Measurements from ENCODE around the gene SCART1.
"Not testable (repeated sequence)": the region's sequence is repeated elsewhere in the genome, so short reads cannot be mapped to it uniquely, and the experiment has no call there.

SCART1 gene

DNA sequence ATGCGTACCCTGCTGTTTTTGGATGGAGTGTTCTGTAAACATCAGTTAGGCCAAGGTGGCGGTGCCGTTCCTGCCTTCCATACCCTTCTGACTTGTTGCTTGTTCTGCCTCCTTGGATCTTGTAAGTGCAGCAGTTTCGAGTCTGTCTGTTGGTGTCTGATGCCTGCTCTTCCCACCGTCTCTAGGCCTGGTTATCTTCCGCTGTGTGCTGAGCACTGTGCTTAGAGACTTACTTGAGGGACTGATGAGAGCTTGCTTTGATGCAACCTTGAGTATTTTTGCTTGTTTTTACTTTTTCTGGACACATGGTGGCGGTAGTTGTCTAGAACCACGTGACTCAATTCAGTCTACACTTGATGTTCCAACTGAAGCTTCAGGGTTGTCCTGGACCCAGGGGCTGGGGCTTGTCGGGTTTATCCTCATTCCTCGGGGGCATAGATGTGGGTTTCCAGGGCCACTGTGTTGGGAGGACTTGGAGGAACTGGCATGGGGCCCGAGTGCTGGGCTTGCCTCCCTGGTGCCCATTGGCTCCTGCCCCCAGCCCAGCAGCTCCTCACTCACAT is 15.0 kb upstream of the SCART1 start:
- no peak for DNase-seq

DNA sequence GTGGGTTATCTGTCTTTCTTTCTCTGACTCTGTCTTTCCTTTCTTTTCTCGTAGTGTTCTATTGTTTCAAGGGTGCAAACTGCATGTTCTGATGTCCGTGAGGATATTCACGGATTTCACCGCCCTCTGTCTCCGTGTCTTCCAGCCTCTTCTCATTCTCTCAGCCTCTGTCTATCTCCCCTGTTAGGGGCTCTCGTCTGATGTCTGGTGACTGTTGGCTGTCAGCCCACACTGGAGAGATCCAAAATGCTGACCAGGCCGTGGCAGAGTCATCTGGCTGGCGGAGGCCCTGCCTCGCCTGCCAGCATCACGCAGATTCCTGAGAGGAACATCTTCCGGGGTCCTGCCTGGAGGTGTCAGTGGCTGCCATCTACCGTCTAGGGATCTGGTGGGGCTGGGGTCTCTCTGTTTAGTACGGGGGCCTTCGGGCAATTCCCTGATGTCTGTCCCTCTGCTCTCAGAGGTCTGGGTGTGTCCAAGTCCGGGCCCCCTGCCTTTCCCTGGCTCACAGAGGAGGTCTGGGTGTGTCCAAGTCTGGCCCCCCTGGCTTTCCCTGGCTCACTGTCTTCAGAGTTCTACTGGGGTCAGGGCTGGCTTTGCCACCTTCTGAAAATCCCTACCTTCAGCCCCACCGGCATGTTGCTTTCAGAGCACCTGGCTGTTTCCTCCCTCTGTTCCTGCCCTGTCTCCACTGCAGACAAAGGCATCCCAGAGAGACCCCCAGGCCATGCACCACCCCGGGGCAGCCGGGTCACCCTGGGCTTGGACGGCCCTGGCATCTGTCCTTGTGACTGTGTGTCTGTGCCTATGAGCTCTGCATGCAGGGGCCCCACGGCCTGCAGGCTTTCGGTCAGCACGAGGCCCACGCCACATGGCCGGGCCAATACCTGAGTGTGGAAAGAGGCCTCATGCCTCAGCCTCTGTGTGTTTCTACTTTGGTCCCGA is 14.0 kb upstream of the SCART1 start:
- no peak for DNase-seq

DNA sequence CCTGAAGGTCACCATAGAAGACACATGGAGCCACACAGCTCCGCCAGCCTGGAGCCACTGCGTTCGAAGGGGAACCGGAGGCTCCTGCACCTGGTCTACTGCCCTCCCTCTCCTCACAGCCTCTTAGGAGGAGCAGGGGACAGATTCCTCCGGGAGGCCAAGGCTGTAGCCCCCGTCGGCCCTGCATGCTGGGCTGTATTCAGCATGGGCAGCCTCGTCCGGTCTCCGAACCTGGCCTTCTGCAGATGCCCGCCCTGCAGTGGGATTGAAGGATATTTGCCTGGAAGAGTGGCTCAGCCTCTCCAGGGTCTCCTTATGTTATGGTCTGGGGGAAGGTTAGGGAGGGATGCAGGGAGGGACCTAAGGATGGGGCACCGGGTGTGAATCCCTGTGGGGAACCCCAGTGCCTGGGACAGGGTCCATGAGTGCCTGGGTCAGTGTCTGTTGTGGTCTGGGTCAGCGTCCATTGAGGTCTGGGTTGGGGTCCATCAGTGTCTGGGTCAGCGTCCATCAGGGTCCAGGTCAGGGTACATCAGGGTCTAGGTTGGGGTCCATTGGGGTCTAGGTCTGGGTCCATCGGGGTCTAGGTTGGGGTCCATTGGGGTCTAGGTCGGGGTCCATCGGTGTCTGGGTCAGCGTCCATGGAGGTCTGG is 13.0 kb upstream of the SCART1 start:
- DNase-seq: no peak

DNA sequence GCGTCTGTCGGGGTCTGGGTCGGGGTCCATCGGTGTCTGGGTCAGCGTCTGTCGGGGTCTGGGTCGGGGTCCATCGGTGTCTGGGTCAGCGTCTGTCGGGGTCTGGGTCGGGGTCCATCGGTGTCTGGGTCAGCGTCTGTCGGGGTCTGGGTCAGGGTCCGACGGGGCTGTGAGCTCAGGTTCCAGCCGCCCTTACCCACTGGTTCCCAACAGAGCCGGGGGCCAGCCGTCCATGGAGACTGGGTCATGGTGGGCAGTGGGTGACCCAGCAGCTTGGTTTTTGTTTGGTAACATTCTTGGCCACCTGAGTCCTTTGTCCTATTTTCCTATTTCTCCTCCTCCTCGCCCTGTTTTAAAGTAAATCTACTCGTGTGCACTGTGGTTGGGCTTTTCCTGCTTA is 12.4 kb upstream of the SCART1 start:
- not testable (repeated sequence) for DNase-seq

DNA sequence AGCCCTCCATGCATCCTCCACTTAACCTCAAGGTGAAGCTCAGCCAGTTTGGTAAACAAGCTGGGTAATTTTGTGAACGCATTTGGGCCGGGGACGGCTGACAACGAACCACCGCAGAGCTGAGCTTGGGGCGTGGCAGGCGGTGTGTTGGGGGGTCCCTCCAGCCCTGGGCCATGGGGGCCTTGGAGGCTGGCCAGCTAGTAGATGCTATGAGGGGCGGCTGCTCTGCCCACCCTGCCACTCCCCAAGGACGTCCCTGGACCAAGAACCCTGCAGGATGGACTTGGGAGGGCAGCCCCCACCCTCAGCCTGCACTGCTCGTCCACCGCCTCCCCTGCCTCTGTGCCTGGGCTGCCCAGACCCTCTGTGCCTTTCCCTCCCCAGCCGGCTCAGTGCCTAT is 12.0 kb upstream of the SCART1 start:
- DNase-seq: no peak

DNA sequence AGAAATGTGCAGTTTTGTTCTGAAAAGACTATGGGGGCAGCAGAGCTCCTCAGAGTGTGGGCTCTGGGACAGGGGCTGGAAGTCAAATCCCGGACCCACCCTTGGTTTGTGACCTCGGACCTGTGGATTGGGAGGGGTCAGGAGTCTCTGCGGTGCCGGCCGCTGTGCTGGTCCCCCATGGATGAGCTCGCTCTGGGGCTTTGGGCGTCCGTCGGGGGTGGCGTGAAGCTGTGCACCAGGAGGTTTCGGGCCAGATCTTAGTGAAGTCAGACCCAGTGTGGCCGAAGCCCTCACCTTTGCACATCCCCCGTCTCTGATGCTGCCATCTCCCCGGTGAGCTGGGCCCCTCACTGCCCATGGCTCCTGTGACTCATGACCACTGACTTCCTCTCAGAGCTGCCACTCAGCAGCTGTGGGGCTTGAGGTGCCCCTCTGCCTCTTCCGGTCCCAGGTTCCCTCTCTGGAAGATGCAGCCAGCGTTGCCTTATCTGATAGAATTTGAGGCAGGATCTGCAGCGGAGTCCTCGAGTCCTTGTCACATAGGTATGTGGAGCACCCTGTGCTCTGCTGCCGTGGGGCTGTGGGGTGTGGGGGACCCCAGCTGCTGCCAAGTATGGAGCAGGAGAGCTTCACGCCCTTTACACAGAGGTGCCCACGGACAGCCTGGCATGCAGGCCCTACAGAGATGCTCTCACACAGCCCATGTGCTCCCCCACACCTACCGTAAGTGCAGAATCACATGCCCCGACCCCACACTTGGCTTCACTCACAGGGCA is 11.4 kb upstream of the SCART1 start:
- DNase-seq: no peak

DNA sequence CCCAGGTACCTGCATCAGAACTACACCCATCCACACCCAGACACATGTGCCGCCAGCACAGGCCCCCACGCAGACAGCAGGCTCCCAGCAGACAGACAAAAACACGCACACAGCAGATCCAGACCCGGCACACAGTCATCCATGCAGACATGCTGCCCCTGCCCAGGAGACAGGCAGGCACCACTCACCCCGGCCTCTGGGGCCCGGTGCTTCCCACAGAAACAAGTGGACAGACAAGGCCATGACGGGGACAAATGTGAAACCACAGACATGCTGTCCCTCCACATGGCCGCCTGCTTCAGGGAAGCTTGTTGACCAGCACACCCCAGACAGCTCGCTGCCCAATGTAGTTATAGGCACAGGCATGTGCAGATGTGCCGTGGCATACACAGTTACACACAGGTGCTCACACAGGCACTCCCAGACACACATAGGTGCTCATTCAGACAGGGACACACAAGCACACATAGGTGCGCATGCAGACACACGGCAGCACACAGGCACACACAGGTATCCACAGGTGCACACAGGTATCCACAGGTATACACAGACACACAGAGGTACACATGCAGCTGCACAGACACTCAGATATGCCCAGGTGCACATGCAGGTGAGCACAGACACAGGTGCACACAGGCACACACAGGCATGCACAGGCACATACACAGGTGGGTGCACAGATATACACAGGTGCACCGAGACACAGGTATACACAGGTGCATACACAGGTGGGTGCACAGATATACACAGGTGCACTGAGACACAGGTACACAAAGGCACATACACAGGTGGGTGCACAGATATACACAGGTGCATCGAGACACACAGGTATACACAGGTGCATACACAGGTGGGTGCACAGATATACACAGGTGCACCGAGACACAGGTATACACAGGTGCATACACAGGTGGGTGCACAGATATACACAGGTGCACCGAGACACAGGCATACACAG is 10.5 kb upstream of the SCART1 start:
- DNase-seq: no peak

DNA sequence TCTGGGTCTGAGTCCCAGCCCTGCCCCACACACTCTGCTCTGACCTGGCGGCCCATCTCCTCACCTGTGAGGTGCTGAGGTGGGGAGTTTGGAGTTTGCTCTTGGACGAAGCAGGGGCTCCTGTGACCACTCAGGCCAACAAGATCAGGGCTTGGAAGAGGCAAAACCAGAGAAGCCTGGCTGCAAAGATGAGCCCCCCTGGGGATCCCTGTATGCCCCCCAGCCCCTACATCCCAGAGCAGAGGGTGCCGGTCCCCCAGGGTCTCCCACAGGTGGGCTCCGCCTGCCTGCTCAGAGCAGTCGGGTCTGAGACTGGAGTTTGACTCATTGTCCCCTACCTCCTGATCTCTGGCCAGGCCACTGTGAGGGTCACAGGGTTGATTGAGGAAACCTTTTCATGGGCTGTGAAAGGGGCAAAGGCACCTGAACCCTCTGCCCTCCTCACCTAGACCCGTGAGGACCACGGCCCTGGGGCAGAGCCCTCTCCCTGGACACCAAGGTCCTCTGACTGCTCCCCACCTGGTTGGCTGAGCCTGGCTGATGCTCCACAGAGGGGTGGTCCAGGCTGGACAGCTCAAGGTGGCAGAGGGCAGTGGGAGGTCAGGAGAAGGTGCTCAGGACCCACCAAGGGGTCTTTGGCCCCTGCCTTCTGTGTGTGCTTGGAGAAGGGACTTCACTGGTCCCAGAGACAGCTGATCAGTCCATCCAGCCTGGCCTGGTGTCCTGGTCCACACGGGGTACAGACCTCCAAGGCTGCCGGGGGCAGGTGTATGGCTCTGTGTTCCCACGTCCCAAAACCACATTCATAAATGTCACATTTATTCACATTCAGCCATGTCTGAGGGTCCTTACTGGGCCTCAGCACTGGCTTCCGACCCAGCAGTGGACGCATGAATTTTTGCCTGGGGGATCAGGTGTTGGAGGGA is 9.1 kb upstream of the SCART1 start:
- no peak for DNase-seq

DNA sequence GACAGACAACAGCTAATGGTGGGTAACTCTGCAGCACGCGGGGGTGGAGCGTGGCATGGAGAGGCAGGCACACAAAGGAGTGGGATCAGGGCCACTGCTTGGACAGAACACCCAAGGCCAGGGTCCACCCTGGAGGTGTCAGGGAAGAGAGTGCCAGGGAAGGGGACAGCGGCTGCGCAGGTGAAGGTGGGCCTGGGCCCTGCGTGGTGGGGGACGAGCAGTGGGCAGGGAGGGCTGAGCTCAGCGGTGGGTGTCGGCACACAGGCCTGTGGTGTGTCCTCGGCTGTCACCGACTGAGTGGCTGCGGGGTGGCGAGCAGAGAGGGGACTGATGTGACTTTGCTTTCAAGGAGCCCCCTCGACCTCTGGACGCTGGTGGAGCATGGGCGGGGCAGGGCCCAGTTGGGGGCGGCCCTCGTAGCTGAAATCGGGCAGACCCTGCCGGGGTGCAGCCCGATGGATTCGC is 8.4 kb upstream of the SCART1 start:
- DNase-seq: no peak

DNA sequence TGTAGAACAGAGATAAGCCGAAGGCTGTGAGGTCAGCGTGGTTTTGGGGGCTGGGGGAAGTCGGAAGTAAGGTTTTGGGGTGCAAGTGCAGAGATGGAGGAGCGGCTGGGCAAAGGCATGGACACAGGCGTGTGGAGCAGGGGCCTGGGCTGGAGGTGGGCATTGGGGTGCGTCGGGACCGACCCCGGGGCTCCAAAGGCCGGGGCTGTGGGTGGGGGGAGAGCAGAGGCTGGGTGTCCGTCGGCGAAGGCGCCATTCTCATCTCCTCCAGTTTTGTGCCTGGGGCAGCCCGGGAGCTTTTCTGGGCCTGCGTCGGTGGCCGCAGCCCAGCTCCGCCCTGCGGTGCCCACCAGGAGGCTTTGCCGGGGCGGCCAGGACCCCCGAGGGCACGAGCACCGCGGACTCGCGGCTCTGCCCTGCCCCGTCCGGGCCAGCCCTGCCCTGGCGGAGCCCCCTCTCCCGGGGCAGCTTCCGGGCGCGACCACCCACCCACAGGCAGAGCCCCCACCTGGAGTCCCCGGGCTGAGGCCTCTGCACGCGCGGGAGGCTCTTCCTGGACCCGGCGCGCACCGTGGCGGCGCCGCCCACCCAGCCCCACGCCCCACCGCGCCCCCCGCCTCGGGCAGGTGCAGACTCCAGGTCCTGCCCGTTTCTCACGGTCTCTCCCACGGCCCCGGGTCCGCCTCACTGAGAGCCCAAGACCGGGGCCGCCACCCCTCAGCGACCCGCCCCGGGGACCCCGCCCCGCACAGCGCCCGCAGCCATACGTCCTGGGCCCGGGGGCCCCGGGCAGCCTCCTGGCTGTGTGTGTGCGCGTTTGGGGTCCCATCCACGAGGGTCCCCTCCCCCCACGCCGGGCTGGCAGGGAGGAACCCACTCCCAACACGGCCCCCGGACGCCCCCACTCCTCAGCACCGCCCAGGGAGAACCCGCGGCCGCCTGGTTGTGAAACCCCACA is 7.7 kb upstream of the SCART1 start:
- no peak for DNase-seq

DNA sequence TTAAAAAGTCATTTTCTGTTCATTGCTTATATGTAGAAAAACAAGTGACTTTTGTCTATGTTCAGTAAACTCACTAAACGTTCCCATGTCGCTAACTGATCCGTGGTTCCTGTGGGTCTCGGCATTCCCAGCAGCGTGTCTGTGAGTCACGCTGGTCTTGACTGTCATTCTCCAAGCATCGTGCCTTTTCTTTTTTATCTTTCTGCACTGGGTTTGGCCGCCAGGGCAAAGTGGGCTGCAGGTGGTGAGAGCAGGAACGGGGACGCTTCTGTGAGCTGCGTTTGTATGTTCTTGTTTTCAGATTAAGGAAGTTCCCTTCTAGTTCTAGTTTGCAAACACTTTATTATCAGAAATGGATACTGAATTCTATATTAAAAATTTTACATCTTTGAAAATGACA is 6.8 kb upstream of the SCART1 start:
- DNase-seq: no peak

DNA sequence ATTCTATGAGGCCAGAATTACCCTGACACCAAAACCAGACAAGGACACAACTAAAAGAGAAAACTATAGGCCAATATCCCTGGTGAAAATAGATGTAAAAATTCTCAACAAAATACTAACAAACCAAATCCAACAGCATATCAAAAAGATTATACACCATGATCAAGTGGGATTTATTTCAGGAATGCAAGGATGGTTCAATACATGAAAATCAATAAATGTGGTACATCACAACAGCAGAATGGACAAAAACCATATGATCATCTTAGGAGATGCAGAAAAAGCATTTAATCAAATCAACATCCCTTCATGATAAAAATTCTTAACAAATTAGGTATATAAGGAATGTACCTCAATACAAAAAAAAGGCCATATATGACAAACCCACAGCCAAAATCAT is 5.6 kb upstream of the SCART1 start:
- no peak for DNase-seq

DNA sequence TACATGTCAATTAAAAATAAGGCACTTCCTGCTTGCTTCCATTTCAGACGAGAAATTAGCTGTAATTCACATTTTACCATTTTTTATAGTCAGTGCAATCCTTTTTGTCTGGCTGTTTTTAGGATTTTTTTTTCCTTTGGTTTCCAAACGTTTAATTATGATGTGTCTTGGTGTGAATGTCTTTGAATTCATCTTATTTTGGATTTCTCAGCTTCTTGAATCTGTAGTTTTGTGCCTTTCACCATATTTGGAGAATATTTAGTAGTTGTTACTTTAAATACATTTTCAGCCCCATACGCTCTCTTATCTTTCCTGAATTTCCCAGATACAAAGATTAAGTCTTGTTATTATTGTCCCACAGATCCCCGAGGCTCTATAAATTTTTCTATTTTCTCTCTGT is 2.4 kb upstream of the SCART1 start:
- DNase-seq: no peak

DNA sequence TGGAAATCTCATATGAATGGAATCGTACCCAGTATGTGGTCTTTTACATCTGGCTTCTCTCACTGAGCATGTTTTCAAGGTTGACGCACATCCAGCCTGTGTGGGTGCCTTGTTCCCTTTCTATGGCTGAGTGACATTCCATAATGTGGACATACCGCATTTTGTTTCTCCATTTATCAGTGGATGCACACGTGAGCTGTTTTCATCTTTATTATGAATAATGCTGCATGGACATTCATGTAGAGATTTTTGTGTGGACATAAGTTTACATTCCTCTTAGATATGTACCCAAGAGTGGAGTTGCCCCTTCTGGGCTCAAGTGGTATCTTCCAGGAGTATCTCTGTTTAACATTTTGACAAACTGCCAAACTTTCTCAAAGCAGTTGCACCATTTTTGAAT is 1.3 kb upstream of the SCART1 start:
- no peak for DNase-seq

DNA sequence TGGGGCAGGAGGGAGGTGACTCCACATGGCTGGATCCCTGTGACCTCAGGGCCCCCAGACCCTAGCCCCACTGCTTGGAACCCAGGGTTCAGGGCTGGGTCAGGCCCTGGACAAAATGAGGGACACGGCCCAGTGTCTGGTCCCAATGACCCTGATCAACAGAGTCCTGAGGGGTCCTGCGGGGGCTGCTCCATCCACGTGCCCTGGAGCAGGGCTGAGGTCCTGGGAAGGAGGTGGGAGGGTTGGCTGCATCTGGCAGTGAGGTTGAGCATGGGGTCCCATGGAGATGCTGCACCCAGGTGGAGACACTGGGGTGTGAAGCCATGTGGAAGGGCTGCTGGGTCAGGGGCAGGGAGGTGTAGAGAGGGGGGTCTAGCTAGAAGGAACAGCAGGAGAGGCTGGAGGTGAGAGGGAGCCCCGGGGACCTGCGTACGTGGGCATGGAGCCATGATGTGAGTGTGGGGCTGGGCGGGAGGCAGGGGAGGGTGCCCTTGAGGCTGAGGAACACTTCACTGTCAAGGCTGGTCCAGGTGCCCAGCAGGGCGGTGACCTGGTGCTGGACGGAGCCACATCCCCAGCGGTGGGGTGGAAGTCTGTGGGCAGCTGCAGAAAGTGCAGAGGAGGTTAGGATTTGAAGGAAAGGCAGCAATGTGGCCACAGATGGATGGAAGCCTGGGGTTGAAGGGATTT is 604 bp downstream of the SCART1 start:
- no peak for DNase-seq

DNA sequence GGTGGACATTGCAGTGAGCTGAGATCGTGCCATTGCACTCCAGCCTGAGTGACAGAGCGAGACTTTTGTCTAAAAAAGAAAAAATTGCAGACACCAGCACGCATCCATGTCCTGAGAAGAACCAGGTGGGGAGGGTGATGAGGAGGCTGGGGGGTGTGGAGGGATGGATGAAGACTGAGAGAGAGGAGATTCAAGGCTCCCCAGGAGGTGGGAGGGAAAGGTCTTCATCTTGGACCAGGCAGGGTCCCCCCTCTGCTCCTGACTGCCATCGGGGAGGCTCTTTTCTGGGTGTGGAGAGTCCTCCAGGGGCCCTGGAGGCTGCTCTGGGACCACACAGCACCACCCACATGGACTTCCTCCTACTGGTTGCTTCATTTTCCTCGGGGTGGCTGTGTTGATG is 1.5 kb downstream of the SCART1 start:
- no peak for DNase-seq

DNA sequence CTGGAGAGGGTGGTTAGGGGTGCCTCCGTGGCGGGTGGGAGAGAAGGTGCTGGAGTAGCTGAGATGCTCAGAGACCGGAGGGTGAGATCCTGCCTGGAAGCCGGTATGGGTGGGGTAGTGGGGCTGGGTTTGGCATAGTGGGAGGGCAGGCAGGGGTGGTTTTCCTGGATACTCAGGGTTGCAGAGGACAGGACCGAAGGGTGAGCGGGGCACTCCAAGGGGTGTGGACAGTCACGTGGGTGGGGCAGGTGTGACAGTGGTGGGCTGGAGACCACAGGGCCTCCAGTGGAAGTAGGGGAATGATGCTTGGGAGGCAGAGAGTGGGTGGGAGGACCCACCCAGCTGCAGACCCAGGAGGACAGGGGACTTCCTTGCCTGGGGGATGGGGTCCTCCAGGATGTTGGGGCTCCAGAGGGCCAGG is 1.9 kb downstream of the SCART1 start:
- no peak for DNase-seq

DNA sequence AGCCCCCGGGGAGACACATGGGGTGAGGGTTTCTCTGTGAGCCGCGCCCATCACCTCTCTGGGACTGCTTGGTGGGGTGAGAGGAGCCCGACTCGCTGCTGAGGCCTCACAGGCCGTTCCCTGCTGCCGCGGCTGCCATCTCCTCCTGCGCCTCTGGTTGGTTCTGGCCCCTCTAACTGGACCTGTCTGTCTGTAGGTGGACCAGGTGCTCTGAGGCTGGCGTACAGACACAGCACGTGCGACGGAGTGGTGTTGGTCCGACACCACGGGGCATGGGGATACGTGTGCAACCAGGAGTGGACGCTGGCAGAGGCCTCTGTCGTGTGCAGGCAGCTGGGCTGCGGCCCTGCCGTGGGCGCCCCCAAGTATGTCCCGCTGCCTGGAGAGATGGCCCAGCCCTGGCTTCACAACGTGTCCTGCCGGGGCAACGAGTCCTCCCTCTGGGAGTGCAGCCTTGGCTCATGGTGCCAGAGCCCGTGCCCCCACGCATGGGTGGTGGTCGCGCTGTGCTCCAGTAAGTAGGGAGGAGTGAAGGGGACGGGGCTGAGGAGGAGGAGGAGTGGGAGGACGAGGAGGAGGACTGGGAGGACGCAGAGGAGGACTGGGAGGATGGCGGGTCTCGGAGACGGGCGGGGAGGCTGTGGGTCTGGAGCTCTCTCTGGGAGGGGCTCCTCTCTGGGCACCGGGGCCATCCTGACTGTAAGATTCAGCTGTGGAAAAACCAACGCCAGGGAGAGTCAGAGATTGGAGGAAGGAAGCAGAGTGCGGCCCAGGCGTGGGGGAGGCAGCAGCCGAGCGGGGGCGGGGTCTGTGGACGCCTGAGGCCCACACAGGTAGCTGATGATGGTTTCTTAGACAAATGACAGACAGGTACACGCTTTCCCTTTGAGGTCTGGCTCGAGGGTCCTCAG is 2.6 kb downstream of the SCART1 start:
- DNase-seq: no peak

All from stimulated activated CD4-positive, alpha-beta T cell treated with anti-CD3 and anti-CD28 coated beads, Interleukin-15, amount 100 ng/mL, for 24 hours (primary cell).